Spinal cord (tissue), 10 donors: ENCODE measurements around the gene COL3A1. TPM values are rescaled to one million over a fixed set of nuclear protein-coding genes. Genes with fewer than 3 reads are reported as not detected.

Source experiments
- DNase-seq, 6 donors: peaks; one replicate each; pipeline versions ENCODE4 v3.0.0 to v3.0.0-alpha.2; 2013 to 2015; ENCODE audit warnings: low spot score in 6 of 6, low read depth in 4 of 6
- H3K27ac ChIP-seq: one replicate; pipeline ENCODE4 v1.5.1; 2013; ENCODE audit warnings: low read depth, low read length, control low read depth
- H3K27me3 ChIP-seq: one replicate; pipeline ENCODE4 v1.6.1; 2013; ENCODE audit warnings: low read length; ENCODE audit not compliant: control insufficient read depth, insufficient read depth
- H3K36me3 ChIP-seq: one replicate; pipeline ENCODE4 v1.6.1; 2013; ENCODE audit warnings: low read length; ENCODE audit not compliant: control insufficient read depth, insufficient read depth
- H3K4me1 ChIP-seq: one replicate; pipeline ENCODE4 v1.6.1; 2013; ENCODE audit warnings: low read length; ENCODE audit not compliant: control insufficient read depth, insufficient read depth
- H3K4me3 ChIP-seq: one replicate; pipeline ENCODE4 v1.5.1; 2013; ENCODE audit warnings: low read depth, low read length, control low read depth
- H3K9me3 ChIP-seq: one replicate; pipeline ENCODE4 v1.6.1; 2013; ENCODE audit warnings: low read length; ENCODE audit not compliant: control insufficient read depth, insufficient read depth
- WGBS: methylation state at CpG from one replicate; pipeline ENCODE4 v1.1.5; 2013; ENCODE audit warnings: missing lambda C conversion rate; ENCODE audit not compliant: insufficient coverage; 5-methylcytosine and 5-hydroxymethylcytosine counted together
- polyA plus RNA-seq, 2 donors: library from polyadenylated mRNA; unstranded; fragments of 120-200 nt; gene quantifications; one replicate each; pipeline ENCODE4 v1.2.1, GENCODE V29; 2013; ENCODE audit not compliant: insufficient read length in 2 of 2
- total RNA-seq, 2 donors: library from RNA; depleted of rRNA in 1 of 2; stranded (reverse); fragments of 120-200 nt in 1 of 2; fragments of >200 nt in 1 of 2; gene quantifications; one replicate each; pipeline versions ENCODE4 v1.2.3 to v1.2.4, GENCODE V29; 2013 to 2014
- donor health status: healthy.

The COL3A1 gene
- total and polyA plus RNA-seq, 4 donors, result 391 to 3,051 (median 1,879) TPM

DNA sequence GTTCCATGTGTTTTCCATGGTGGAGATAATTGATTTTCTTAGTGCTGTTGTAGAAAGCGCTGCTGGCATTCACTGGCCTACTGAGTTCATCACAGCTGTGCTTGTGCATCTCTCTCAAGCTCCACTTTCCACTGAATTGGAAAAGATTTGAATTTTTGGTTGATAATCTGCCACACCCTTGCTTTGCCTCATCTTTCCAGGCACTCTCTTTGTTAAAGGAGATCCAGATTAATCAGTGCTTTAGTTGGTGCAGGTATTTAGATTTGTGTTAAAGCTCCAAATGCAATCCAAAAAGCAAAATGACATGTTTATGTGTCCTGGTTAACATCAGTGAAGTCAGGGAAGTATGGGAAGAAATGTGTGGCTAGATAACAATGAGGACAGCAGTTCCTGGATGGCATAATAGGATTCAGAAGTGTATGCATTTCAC lies 2.7 kb upstream of the COL3A1 start:
- Histone ChIP-seq H3K27me3 (no peaks in the 10 kb centered on the region), H3K27ac (no peak overlapping the region), H3K9me3 (no peaks in the 10 kb centered on the region), H3K4me3 (no peak overlapping the region), H3K4me1 (no peaks in the 10 kb centered on the region), H3K36me3 (no peaks in the 10 kb centered on the region)
- no peak for DNase-seq
- WGBS, result no CpG with 5 or more reads among the region's 1 CpG

DNA sequence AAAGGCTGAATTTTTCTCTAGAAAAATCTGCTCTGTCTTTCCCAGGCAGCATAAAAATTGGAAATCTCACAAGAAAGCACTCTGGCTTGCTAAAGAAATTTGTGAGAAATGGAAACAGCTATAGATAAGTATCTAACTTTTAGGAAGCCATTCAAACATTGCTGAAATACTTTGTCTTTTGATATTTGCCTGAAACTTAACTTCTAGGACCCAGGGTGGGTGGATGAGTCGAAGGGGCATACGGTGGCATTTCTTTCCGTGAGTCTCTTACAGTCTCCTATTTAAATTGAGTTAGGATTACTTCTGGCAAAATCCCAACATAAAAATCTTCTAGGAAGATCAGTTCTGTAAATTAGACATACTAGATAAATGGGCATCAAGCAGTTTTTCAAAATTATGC lies 532 bp upstream of the COL3A1 start:
- Histone ChIP-seq H3K27ac (peak overlapping the region; percentile 96), H3K4me3 (peak overlapping the region; percentile 75), H3K36me3 (no peaks in the 10 kb centered on the region), H3K4me1 (no peaks in the 10 kb centered on the region), H3K27me3 (no peaks in the 10 kb centered on the region), H3K9me3 (no peaks in the 10 kb centered on the region)
- WGBS, result no CpG with 5 or more reads among the region's 3 CpGs
- no peak for DNase-seq

GRCh38 chr2:188975497-188976102 lies 1.4 kb downstream of the COL3A1 start:
- peak overlapping the region; percentile 75 for H3K4me3 ChIP-seq
- H3K27me3 ChIP-seq, result no peaks in the 10 kb centered on the region
- peak in 1 of 6 donors; percentile 80 for DNase-seq
- no peaks in the 10 kb centered on the region for H3K36me3 ChIP-seq
- no peaks in the 10 kb centered on the region for H3K4me1 ChIP-seq
- H3K27ac ChIP-seq, result peak overlapping the region; percentile 96
- H3K9me3 ChIP-seq, result no peaks in the 10 kb centered on the region
- WGBS, result 81% methylated on average over 1 of the region's 1 CpG

DNA sequence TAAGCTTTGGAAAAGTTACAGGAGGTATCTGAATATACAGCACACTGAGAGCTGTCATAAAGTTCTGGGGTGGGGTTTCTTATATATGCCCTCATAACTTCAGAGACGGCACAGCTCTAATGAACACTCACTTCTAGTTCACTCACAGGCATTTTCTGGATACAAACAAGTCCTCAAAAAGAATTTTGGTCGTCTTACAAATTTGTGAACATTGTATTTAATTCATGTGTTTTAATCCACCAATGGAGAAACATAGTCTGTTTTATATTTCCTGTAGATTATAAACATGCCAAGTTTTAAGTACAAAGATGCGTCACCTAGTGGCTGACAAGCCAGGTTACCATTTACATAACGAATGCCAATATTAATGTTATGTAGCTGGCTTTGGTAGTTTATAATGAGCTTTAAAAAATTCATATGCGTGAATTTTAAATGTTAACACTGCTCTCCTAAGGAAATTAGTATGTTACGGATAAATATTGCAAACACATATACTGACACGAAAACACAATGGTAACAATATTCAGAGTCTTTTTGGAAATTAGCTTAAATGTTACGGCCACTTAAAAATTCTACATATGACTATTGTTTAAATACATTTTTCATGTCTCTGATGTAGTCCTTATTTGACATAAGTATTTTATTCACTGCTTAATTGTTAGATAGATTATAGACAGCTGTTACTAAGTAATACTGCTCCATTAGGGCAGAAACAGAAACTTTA lies 2.5 kb downstream of the COL3A1 start:
- no peaks in the 10 kb centered on the region for H3K9me3 ChIP-seq
- peak in 1 of 6 donors; percentile 26 for DNase-seq
- H3K36me3 ChIP-seq, result no peaks in the 10 kb centered on the region
- WGBS, result 100% methylated on average over 1 of the region's 8 CpGs
- peak overlapping the region; percentile 96 for H3K27ac ChIP-seq
- H3K4me1 ChIP-seq, result no peaks in the 10 kb centered on the region
- H3K27me3 ChIP-seq, result no peaks in the 10 kb centered on the region
- peak overlapping the region; percentile 75 for H3K4me3 ChIP-seq

GRCh38 chr2:188977317-188977716 lies 3.1 kb downstream of the COL3A1 start:
- Histone ChIP-seq H3K9me3 (no peaks in the 10 kb centered on the region), H3K4me3 (peak overlapping the region; percentile 75), H3K36me3 (no peaks in the 10 kb centered on the region), H3K27me3 (no peaks in the 10 kb centered on the region), H3K27ac (peak overlapping the region; percentile 96), H3K4me1 (no peaks in the 10 kb centered on the region)
- no peak for DNase-seq
- no CpG with 5 or more reads among the region's 2 CpGs for WGBS

GRCh38 chr2:188978291-188979081 lies 4.3 kb downstream of the COL3A1 start:
- H3K4me1 ChIP-seq, result no peaks in the 10 kb centered on the region
- 22% methylated on average over 1 of the region's 6 CpGs for WGBS
- H3K27ac ChIP-seq, result peak overlapping the region; percentile 96
- peak in 1 of 6 donors; percentile 44 for DNase-seq
- H3K36me3 ChIP-seq, result no peaks in the 10 kb centered on the region
- H3K9me3 ChIP-seq, result no peaks in the 10 kb centered on the region
- H3K4me3 ChIP-seq, result peak overlapping the region; percentile 75
- no peaks in the 10 kb centered on the region for H3K27me3 ChIP-seq

DNA sequence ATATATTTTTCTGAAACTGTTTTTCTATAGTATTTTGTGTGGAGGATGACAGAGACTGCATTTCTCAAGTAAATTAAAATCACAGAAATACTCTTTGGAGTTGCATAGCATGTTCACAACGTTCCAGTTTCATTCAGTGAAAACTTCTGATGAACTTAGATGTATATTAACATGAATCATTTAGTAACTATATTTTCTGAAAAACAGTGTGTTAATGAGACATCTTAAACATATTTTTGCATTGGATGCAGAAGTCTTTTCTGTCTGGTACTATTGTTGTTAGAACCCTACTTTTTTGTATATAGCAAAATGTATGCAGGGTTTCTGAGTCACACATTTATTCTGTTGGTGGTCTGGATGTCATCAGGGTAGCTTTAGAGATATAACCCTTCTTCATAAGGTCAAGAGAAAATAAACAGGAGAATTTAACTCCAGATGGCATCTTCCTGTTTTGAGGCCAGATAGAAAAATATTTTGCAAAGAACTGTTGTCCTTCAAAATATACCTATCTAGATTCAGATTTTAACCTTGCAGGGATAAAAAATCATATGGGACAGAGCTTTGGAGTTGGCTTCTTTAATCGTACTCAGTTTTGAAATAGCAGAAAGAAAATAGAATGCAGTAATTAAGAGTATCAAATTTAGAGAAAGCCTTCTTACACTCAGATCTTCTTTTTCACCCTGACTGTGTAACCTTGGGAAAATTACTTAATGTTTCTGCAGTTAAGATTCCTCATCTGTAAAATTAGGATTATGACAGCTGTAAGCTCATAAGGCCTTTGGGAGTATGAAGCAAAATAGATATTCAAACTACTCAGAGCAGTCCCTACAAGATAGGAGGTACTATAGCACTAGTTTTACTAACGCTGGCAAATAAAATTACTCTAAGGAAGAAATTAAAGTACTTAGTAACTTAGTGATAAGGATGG lies 5.3 kb downstream of the COL3A1 start:
- Histone ChIP-seq H3K4me1 (no peaks in the 10 kb centered on the region), H3K9me3 (no peaks in the 10 kb centered on the region), H3K4me3 (peak overlapping the region; percentile 75), H3K36me3 (no peaks in the 10 kb centered on the region), H3K27ac (peak overlapping the region; percentile 96), H3K27me3 (no peaks in the 10 kb centered on the region)
- WGBS, result no CpG with 5 or more reads among the region's 3 CpGs
- no peak for DNase-seq

DNA sequence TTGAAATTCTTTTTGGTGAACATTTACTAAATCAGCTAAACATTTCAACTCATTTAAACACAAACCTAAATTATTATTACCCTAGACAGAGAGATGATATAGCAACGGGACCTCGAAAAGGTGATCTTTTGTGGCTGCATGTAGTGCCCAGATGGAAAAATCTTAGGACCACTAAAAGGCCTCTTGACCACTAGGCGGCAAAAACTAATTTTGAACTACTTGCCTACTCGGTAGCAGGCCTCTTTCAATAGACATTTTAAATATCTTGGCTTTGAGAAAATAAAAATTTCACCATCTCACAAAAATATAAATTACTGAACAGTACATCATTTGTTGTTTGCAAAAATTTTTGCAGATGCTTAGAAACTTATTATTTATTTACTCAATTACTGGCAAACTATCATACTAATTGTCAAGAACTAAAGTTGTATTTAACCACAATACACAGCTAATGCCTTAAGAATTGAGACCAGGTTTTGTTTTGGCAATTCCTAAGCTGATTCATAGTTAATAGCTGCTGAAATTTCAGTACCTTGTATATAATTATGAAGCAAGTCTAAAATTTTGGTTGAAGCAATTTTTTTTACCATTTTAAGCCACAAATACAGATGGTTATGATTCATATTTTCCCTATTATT lies 9.4 kb downstream of the COL3A1 start:
- no peaks in the 10 kb centered on the region for H3K9me3 ChIP-seq
- H3K36me3 ChIP-seq, result no peaks in the 10 kb centered on the region
- H3K27me3 ChIP-seq, result no peaks in the 10 kb centered on the region
- H3K4me3 ChIP-seq, result peak overlapping the region; percentile 12
- H3K27ac ChIP-seq, result peak overlapping the region; percentile 42
- no peaks in the 10 kb centered on the region for H3K4me1 ChIP-seq
- WGBS, result 93% methylated on average over 2 of the region's 4 CpGs
- no peak for DNase-seq
